ENCODE results near the gene ANKRD31. TPM values are rescaled to one million over a fixed set of nuclear protein-coding genes. Genes with fewer than 3 reads are reported as not detected.
A peak's percentile ranks its signal among the peaks of the same experiment; 100 is the strongest.

The ANKRD31 gene
- total RNA-seq, 1 donor from 2014 or later = 0.07 TPM

DNA sequence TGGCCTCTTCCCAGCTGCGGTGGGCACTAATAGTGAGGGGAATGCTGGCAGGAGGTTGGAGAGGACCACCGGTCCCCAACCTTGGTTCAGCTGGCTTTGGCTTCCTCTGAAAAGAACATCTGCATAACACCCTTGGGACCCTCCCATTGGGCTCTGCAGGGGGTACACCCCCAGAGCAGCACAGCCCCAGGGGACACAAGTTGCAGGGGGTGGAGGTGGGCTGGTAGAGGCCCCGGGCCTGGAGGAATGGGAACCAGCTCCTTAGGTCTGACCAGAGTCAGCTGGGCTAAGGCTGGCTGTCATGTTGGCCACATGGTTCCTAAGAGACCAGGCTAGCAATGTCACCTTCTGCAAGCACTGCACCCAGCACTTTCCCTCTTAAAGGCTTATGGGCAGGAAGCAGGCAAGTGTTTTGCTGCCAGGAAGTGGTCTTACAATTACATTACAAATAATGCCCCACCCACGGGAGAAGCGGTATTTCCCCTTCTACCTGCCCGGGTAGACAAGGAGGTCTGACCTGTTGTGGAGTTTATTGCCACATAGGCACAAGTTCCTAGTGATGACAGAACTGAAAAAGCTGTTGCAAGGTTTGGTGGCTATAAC is 202.4 kb downstream of the ANKRD31 start:
- Histone ChIP-seq H3K79me2 (ENCODE audit: insufficient read depth, low read length) (no peaks in the 10 kb centered on the region), H3K27me3 (ENCODE audit: insufficient read depth, low read length) (no peaks in the 10 kb centered on the region), H3K36me3 (ENCODE audit: insufficient read depth, low read length) (no peaks in the 10 kb centered on the region), H3K4me3 (ENCODE audit: insufficient read depth, low read depth, low read length) (no peak overlapping the region), H3K9ac (ENCODE audit: low read length) (no peak overlapping the region), H2AFZ (ENCODE audit: low read depth, low read length) (no peak overlapping the region), H3K4me1 (ENCODE audit: insufficient read depth, low read length) (no peaks in the 10 kb centered on the region), H3K9me3 (ENCODE audit: insufficient read depth, low read depth, low read length) (no peaks in the 10 kb centered on the region), H4K20me1 (ENCODE audit: insufficient read depth, low read length) (no peaks in the 10 kb centered on the region), H3K27ac (ENCODE audit: low read depth, low read length) (no peak overlapping the region), H3K4me2 (ENCODE audit: low read length) (no peak overlapping the region)
- Mint-ChIP-seq H3K27ac (ENCODE audit: unreplicated experiment) (no peak overlapping the region), H3K27me3 (ENCODE audit: low read depth, unreplicated experiment) (no peaks in the 10 kb centered on the region), H3K4me3 (ENCODE audit: unreplicated experiment) (no peak overlapping the region), H3K9me3 (ENCODE audit: unreplicated experiment) (no peaks in the 10 kb centered on the region), H3K36me3 (ENCODE audit: low read depth, unreplicated experiment) (peaks cover 5% of the 10 kb centered on the region), H3K4me1 (ENCODE audit: low read depth, unreplicated experiment) (peaks cover 13% of the 10 kb centered on the region)
- TF ChIP-seq EZH2 (IDR thresholded peaks at IDR 0.05; ENCODE audit: insufficient read depth, low read length) (no peak), CTCF (IDR thresholded peaks at IDR 0.05; ENCODE audit: insufficient read depth, low read depth, low read length) (no peak)
- DNase-seq (ENCODE audit: low read depth) (no peak), FAIRE-seq (no peak)

DNA sequence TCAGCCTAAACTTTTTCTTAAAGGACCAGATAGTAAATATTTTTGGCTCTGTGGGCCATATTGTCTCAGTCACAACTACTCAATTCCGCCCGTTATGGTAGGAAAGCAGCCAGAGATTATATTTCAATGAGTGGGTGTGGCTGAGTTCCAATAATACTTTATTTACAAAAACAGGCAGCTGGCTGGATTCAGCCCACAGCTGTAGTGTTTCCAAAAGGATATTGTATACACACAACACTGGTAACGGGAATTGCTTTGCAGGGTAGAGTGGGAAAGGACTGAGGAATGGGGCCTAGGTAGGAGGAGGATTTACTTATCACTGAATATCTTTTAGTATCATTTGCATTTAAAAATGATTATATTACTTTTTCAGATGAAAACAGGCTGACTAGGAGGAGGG is 205.3 kb downstream of the ANKRD31 start:
- H3K36me3 ChIP-seq (ENCODE audit: insufficient read depth, low read length) = no peaks in the 10 kb centered on the region
- TF ChIP-seq EZH2 (IDR thresholded peaks at IDR 0.05; ENCODE audit: insufficient read depth, low read length) = no peak
- no peak for TF ChIP-seq CTCF (IDR thresholded peaks at IDR 0.05; ENCODE audit: insufficient read depth, low read depth, low read length)

DNA sequence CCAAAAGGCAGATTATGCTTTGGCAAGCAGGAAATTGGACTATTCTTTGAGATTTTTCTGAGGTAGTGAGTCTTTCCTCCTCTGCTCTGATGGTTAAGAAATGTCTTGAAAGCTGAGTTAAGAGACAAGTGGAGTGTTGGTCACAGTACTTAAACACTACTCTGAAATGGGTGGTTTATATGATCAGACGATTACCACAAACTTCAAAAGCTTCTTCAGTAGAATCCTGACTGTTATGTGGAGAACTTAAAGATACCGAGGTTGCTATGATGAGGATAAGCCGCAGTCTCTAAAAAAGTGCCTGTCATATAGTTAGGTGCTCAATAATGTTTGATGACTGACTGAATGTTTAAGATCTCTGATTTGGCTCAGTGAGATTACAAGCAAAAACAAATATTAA is 208.6 kb downstream of the ANKRD31 start:
- Mint-ChIP-seq H3K4me1 (ENCODE audit: low read depth, unreplicated experiment) (peaks cover 8% of the 10 kb centered on the region), H3K27ac (ENCODE audit: unreplicated experiment) (no peak overlapping the region), H3K4me3 (ENCODE audit: unreplicated experiment) (no peak overlapping the region), H3K9me3 (ENCODE audit: unreplicated experiment) (no peaks in the 10 kb centered on the region), H3K27me3 (ENCODE audit: low read depth, unreplicated experiment) (no peaks in the 10 kb centered on the region), H3K36me3 (ENCODE audit: low read depth, unreplicated experiment) (peaks cover 5% of the 10 kb centered on the region)
- Histone ChIP-seq H3K9me3 (ENCODE audit: insufficient read depth, low read depth, low read length) (no peaks in the 10 kb centered on the region), H3K27ac (ENCODE audit: low read depth, low read length) (no peak overlapping the region), H3K4me3 (ENCODE audit: insufficient read depth, low read depth, low read length) (no peak overlapping the region), H3K4me1 (ENCODE audit: insufficient read depth, low read length) (no peaks in the 10 kb centered on the region), H2AFZ (ENCODE audit: low read depth, low read length) (no peak overlapping the region), H4K20me1 (ENCODE audit: insufficient read depth, low read length) (no peaks in the 10 kb centered on the region), H3K79me2 (ENCODE audit: insufficient read depth, low read length) (no peaks in the 10 kb centered on the region), H3K27me3 (ENCODE audit: insufficient read depth, low read length) (no peaks in the 10 kb centered on the region), H3K36me3 (ENCODE audit: insufficient read depth, low read length) (no peaks in the 10 kb centered on the region), H3K9ac (ENCODE audit: low read length) (no peak overlapping the region), H3K4me2 (ENCODE audit: low read length) (no peak overlapping the region)
- DNase-seq (ENCODE audit: low read depth) = no peak
- no peak for TF ChIP-seq EZH2 (IDR thresholded peaks at IDR 0.05; ENCODE audit: insufficient read depth, low read length)
- no peak for TF ChIP-seq CTCF (IDR thresholded peaks at IDR 0.05; ENCODE audit: insufficient read depth, low read depth, low read length)
- peak; percentile 20 for FAIRE-seq

More for the DNA sequence above, 205.3 kb downstream of the ANKRD31 start:
- peaks cover under 1% of the 10 kb centered on the region for H3K4me1 Mint-ChIP-seq (ENCODE audit: low read depth, unreplicated experiment)
- H3K27me3 Mint-ChIP-seq (ENCODE audit: low read depth, unreplicated experiment) = no peaks in the 10 kb centered on the region
- no peaks in the 10 kb centered on the region for H3K9me3 Mint-ChIP-seq (ENCODE audit: unreplicated experiment)
- no peak overlapping the region for H3K4me3 Mint-ChIP-seq (ENCODE audit: unreplicated experiment)
- Histone ChIP-seq H3K4me2 (ENCODE audit: low read length) (no peak overlapping the region), H3K79me2 (ENCODE audit: insufficient read depth, low read length) (no peaks in the 10 kb centered on the region), H3K9me3 (ENCODE audit: insufficient read depth, low read depth, low read length) (no peaks in the 10 kb centered on the region), H2AFZ (ENCODE audit: low read depth, low read length) (no peak overlapping the region), H4K20me1 (ENCODE audit: insufficient read depth, low read length) (no peaks in the 10 kb centered on the region), H3K27ac (ENCODE audit: low read depth, low read length) (no peak overlapping the region), H3K9ac (ENCODE audit: low read length) (no peak overlapping the region), H3K4me3 (ENCODE audit: insufficient read depth, low read depth, low read length) (no peak overlapping the region), H3K4me1 (ENCODE audit: insufficient read depth, low read length) (no peaks in the 10 kb centered on the region), H3K27me3 (ENCODE audit: insufficient read depth, low read length) (no peaks in the 10 kb centered on the region)
- no peak overlapping the region for H3K27ac Mint-ChIP-seq (ENCODE audit: unreplicated experiment)
- no peak for FAIRE-seq
- no peak for DNase-seq (ENCODE audit: low read depth)
- peaks cover under 1% of the 10 kb centered on the region for H3K36me3 Mint-ChIP-seq (ENCODE audit: low read depth, unreplicated experiment)

All from astrocyte (in vitro differentiated cells and primary cell).